NT2/D1 (cell line): ENCODE measurements around the gene METTL26.

Source experiments
- SUZ12 ChIP-seq: IDR thresholded peaks from 2 replicates; pipeline ENCODE4 v1.6.1; 2011; ENCODE audit not compliant: insufficient read length, insufficient read depth; ENCODE audit errors: extremely low read depth
- YY1 ChIP-seq: IDR thresholded peaks from 2 replicates; pipeline ENCODE4 v1.6.1; 2011; ENCODE audit not compliant: insufficient read length, insufficient read depth
- ZNF274 ChIP-seq: IDR thresholded peaks from 2 replicates; pipeline ENCODE4 v1.6.1; 2011; ENCODE audit warnings: mild to moderate bottlenecking, low read depth, low read length

DNA sequence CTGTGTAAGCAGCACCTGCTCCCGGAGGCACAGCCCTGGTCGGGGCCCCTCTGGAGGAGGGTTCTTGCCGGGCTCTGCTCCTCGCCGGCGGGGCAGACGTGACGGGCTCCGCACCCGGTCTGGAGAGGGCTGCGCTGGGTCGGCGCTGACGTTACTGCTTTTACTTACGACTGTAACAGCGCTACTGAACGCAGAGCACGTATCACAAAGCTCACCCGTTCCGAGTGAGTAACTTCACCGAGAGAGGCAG, 47.5 kb downstream of the METTL26 start:
- TF ChIP-seq YY1 (no peak), ZNF274 (no peak), SUZ12 (no peak)
